Measurements from ENCODE around the gene SUGCT.
"Not testable (repeated sequence)": the region's sequence is repeated elsewhere in the genome, so short reads cannot be mapped to it uniquely, and the experiment has no call there.

Gene SUGCT
- total RNA-seq, result 0.21 to 1.9 reads per million in 2 donors

DNA sequence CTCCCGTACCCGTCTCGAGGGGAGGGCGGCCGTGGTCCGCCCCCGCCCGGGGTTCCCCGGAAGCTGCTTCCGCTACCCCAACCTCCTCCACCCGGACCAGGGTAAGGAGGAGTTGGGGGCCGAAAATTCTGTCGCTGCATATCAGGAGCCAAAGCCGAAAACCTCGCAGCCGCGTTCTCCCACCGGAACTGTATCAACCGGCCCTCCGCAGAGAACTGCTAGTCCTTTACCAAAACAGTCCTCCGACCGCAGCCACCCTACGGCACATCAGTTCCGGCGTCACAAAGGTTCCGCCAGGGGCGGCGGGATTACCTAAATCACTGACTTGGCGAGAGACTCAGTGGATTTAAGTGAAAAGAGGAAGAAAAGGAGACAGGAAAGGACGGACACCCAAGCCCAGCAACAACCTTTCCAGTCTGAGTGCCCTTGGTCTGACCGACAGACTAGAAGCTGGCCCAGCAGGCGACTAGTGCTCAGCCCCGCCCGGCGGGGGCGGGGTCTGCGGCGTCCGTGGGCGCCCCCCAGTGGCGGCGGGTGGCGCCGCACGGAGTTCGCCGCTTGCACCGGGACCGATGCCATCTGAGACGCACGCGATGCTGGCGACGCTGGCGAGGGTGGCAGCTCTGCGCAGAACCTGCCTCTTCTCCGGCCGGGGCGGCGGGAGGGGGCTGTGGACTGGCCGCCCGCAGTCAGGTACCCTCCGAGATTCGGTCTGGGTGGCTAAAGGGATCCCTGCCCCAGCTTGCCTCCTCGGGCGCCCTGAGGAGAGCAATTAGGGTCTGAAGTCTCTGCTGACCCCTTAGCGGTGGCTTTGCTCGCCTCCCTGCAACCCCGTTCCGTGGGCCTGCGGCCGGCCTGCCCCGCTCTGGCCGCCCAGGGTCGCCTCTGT, at the start of gene SUGCT, which contains the start of gene MPLKIP:
SUGCT (plus strand) TSS at position 578 of the 889 bp plus-strand sequence.
MPLKIP (minus strand) TSS at position 195 of the 889 bp plus-strand sequence; CDS start at position 140, 55 bp downstream.
- peak; percentile 78 for DNase-seq

GRCh38 chr7:40092182-40092581, 42.6 kb upstream of the SUGCT start:
- no peak for DNase-seq

GRCh38 chr7:40093631-40094350, 41.0 kb upstream of the SUGCT start:
- no peak for DNase-seq

- no peak for DNase-seq
Measured at GRCh38 chr7:40095230-40095629, 39.6 kb upstream of the SUGCT start.

- DNase-seq, result no peak
Measured at GRCh38 chr7:40095695-40096327, 39.0 kb upstream of the SUGCT start.

DNA sequence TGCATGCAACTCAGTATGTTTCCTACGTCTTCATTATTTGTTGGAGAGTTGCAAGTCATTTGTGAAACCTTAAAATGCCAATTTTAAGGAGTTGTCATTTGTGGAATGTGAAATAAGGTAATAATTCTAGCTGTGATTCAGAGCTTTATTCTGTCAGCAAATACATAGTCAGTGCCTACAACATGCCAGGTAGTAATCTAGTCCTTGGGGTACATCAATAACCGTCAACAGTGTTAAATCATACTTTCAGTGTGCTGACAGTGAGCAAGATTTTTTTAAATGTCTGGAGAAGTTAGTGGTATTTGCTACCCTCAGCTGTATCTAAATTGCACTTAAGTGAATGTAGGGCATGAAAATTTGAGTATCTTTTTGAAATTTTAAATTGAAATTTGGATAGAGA, 37.1 kb upstream of the SUGCT start:
- DNase-seq, result no peak

- no peak for DNase-seq
Measured at GRCh38 chr7:40098810-40099209, 36.0 kb upstream of the SUGCT start.

DNA sequence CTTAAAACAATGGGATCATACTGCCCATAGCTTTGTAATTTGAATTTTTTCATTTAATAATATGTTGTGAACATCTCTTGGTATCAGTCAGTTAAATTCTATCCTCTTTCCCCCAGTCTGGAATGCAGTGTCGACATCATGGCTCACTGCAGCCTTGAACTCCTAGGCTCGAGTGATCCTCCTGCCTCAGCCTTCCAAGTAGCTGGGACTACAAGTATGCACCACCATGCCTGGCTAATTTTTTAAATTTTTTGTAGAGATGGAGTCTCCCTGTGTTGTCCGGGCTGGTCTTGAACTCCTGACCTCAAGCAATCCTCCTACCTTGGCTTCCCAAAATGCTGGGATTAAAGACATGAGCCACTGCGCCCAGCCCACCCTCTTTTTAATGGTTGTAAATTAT, 35.0 kb upstream of the SUGCT start:
- no peak for DNase-seq

- no peak for DNase-seq
Measured at GRCh38 chr7:40101201-40101600, 33.6 kb upstream of the SUGCT start.

- no peak for DNase-seq
Measured at GRCh38 chr7:40102897-40103296, 31.9 kb upstream of the SUGCT start.

DNA sequence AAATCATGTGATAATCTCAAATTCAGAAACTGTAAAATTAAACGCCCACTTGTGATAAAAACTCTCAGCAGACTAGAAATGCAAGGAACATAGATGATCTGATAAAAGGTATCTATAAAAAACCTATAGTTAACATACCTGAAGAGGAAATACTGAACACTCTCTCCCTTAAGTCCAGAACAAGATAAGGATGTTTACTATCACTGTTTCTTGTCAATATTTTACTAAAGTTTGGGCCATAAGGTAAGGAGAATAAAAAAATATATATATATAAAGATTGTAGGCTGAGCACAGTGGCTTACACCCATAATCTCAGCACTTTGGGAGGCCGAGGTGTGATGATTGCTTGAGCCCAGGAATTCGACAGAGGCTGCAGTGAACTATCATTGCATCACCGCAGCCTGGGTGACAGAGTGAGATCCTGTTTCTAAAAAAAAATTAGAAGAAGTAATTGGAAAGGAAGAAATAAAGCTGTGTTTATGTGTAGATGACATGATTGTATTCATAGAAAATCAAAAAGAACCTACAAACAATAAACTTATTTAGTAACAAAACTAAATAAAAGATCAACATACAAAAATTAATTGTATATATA, 28.8 kb upstream of the SUGCT start:
- no peak for DNase-seq

DNA sequence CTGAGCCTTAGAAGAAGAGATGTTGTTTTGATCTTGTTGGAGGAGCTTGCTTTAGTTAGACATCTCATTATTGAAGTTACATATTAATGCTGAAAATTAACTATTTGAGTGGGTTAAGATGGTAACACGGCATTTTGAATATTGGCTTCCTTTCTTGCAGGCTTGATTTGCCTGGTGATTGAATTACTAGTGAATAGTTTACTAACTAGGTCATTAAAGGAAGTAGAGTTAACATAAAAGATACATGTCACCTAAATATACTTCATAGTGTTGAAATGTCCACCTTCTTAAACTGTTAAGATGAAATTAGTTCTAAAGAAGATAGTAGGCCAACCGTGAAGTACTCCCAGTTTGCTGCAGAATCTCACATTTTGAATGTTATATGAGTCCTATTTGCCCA, 18.9 kb upstream of the SUGCT start:
- no peak for DNase-seq

- not testable (repeated sequence) for DNase-seq
Measured at GRCh38 chr7:40117199-40117598, 17.6 kb upstream of the SUGCT start.

DNA sequence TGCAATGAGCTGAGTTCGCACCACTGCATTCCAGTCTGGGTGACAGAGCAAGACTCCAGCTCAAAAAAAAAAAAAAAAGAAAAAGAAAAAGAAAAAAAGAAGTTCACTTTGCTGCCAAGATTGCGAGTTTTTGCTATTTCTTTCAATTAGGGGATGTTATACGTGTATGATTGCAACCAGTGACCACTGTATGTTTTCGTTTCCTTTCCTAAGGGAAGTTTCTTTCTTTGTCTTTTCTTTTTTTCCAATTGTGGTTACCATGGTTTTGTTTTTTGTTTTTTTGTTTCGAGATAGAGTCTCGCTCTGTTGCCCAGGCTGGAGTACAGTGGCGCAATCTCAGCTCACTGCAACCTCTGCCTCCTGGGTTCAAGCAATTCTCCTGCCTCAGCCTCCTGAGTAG, 16.6 kb upstream of the SUGCT start:
- DNase-seq, result not testable (repeated sequence)

DNA sequence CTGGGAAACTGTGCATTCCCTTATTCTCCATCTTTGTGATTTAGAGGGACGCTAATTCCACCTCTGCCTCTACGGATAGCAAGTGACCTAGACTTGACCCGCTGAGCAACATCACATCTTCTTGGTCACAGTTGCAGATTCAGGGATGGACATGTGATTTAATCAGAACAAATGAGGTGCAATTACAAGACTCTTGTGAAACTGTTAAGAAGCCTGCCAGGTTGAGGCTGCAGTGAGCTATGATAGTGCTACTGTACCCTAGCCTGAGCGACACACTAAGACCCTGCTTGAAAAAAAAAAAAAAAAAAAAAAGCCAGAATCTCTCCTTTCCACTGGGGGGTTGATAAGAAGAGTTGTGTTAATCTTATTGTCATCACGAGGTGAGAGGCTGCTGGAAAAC, 14.8 kb upstream of the SUGCT start:
- DNase-seq, result no peak

GRCh38 chr7:40122100-40122939, 12.5 kb upstream of the SUGCT start:
- DNase-seq, result not testable (repeated sequence)

DNA sequence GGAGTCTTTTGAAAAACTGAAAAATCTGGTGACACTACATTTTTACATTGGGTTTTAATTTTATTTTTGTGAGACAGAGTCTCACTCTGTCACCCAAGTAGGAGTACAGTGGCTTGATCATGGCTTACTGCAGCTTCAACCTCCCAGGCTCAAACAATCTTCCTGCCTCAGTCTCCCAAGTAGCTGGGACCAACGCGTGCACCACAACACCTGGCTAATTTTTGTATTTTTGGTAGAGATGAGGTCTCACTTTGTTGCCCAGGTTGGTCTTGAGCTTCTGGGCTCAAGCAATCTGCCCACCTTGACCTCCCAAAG, 11.9 kb upstream of the SUGCT start:
- DNase-seq, result no peak

DNA sequence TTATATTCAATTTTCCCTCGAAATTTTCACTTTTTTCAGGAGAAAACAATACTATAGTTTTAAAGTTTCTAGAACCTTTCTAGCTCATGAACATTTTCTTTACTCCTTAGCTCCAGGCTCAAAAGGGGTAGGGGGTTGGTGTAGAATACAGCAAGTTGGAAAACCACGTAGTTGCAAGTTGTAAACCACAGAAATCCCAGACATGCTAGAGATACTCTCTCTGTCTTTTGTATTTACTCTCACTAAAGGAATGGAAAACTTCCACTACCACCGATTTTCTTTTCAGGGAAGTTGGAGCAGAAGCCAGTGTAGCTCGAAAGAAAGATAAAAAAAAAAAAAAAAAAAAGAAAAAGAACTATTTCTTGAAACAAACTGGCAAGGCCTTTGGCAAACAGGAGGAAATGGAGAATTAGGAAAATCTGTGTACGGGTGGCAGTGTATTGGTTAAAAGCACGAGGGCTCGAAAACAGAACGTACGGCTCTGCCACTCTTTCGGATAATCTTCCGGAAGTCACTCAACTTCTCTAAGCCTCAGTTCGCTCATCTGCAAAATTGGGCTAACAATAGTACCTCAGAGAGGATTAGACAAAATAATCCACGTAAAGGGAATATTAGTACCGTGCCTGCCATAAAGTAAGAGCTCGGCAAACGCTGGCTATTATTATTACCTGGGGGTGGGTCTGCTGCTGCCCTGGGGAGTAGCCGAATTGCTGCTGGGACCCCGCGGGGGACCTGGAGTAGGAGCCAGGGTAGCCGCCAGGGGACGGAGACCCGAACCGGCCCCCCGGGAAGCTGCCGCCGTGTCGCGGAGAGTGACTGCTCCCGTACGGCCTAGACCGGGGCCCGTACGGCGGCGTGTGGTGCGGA, 1.0 kb upstream of the SUGCT start:
- no peak for DNase-seq

DNA sequence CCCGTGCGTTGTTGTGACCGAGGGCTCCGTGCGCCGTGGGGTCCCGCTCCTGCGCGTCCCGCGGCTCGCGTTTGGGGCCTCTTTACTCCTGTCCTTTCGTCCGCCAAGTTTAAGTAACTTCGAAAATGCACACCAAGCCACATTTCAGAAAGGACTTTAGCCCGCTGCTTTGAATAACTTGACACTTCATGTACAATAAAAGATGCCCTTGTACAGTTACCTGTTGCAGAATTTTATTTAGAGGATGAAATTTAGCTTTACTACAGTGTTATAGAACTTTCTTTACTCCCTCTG, 459 bp downstream of the SUGCT start:
- DNase-seq, result no peak

DNA sequence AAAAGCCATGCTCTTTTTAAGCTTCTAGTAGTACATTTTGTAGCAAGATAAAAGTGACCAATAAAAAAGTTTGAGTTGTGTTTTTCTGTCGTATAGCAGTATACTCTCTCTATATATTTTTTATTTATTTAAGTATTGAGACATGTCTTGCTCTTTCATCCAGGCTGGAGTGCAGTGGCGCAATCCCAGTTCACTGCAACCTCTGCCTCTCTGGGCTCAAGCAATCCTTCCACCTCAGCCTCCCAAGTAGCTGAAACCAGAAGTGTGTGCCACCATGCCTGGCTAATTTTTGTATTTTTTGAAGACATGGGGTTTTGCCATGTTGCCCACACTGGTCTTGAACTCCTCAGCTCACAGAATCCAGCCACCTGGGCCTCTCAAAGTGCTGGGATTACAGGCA, 2.8 kb downstream of the SUGCT start:
- no peak for DNase-seq

GRCh38 chr7:40138973-40139372, 4.2 kb downstream of the SUGCT start:
- DNase-seq, result no peak
